GM19438 (cell line): ENCODE measurements around the gene RRAS.

Source experiments
- ATAC-seq: cut with Tn5 transposase; IDR thresholded peaks from one replicate; pipeline ENCODE4 v1.9.1; 2021; ENCODE audit warnings: low read depth; ENCODE audit not compliant: unreplicated experiment

RRAS gene

GRCh38 chr19:49596954-49597702, 42.8 kb downstream of the RRAS start:
- ATAC-seq: no peak

- no peak for ATAC-seq
Measured at GRCh38 chr19:49596407-49596806, 43.5 kb downstream of the RRAS start.

- ATAC-seq: no peak
Measured at GRCh38 chr19:49595819-49596404, 44.0 kb downstream of the RRAS start.

- ATAC-seq: no peak
Measured at GRCh38 chr19:49594993-49595818, 44.7 kb downstream of the RRAS start.

- ATAC-seq: no peak
Measured at GRCh38 chr19:49594157-49594992, 45.6 kb downstream of the RRAS start.

- ATAC-seq: peak; percentile 43
Measured at GRCh38 chr19:49593233-49594113, 46.5 kb downstream of the RRAS start.

GRCh38 chr19:49592486-49593232, 47.3 kb downstream of the RRAS start:
- ATAC-seq: no peak

GRCh38 chr19:49591731-49592485, 48.0 kb downstream of the RRAS start:
- ATAC-seq: no peak

- no peak for ATAC-seq
Measured at GRCh38 chr19:49590971-49591730, 48.8 kb downstream of the RRAS start, which contains the start of gene PRR12. TSS of gene PRR12 (plus strand) at chr19:49591182. CDS start at chr19:49591655, 473 bp downstream.

- ATAC-seq: peak; percentile 75
Measured at GRCh38 chr19:49590071-49590970, 49.6 kb downstream of the RRAS start.

- no peak for ATAC-seq
Measured at GRCh38 chr19:49589502-49589905, 50.4 kb downstream of the RRAS start.

- no peak for ATAC-seq
Measured at GRCh38 chr19:49588365-49589122, 51.4 kb downstream of the RRAS start.

GRCh38 chr19:49587227-49587626, 52.7 kb downstream of the RRAS start:
- no peak for ATAC-seq
